ENCODE results near the gene ALLC.

- TF ChIP-seq, protein P1, sequence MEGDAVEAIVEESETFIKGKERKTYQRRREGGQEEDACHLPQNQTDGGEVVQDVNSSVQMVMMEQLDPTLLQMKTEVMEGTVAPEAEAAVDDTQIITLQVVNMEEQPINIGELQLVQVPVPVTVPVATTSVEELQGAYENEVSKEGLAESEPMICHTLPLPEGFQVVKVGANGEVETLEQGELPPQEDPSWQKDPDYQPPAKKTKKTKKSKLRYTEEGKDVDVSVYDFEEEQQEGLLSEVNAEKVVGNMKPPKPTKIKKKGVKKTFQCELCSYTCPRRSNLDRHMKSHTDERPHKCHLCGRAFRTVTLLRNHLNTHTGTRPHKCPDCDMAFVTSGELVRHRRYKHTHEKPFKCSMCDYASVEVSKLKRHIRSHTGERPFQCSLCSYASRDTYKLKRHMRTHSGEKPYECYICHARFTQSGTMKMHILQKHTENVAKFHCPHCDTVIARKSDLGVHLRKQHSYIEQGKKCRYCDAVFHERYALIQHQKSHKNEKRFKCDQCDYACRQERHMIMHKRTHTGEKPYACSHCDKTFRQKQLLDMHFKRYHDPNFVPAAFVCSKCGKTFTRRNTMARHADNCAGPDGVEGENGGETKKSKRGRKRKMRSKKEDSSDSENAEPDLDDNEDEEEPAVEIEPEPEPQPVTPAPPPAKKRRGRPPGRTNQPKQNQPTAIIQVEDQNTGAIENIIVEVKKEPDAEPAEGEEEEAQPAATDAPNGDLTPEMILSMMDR (IDR thresholded peaks at IDR 0.05), result no peak
- no peak for TF ChIP-seq POLR2A (IDR thresholded peaks at IDR 0.05)
Measured at GRCh38 chr2:3712424-3712823, 54.4 kb downstream of the ALLC start.

All from prostate gland (tissue), 2 donors.